Thymus (tissue), 11 donors: ENCODE data around the gene FBXO4. TPM values are rescaled to one million over a fixed set of nuclear protein-coding genes. Genes with fewer than 3 reads are reported as not detected.

Experiments
- DNase-seq, 9 donors: peaks; one replicate each; pipeline ENCODE4 v3.0.0-alpha.2; 2013; ENCODE audit warnings: low spot score in 9 of 9, low read depth in 6 of 9, missing footprints in 1 of 9
- H3K27ac ChIP-seq, 2 donors: one replicate each; pipeline ENCODE4 v1.5.1; 2013; ENCODE audit warnings: control low read depth in 1 of 2, low read depth in 1 of 2, low read length in 1 of 2, mild to moderate bottlenecking in 1 of 2, moderate library complexity in 1 of 2
- H3K27me3 ChIP-seq, 2 donors: one replicate each; pipeline ENCODE4 v1.5.1; 2013; ENCODE audit warnings: low read length in 1 of 2; ENCODE audit not compliant: control insufficient read depth in 2 of 2, insufficient read depth in 1 of 2
- H3K36me3 ChIP-seq, 2 donors: one replicate each; pipeline ENCODE4 v1.5.1; 2013; ENCODE audit warnings: low read length in 1 of 2, mild to moderate bottlenecking in 1 of 2, moderate library complexity in 1 of 2; ENCODE audit not compliant: control insufficient read depth in 2 of 2, insufficient read depth in 2 of 2
- H3K4me1 ChIP-seq, 2 donors: one replicate each; pipeline ENCODE4 v1.5.1; 2013; ENCODE audit warnings: low read length in 2 of 2; ENCODE audit not compliant: control insufficient read depth in 2 of 2, insufficient read depth in 2 of 2
- H3K4me3 ChIP-seq, 2 donors: one replicate each; pipeline ENCODE4 v1.5.1; 2013; ENCODE audit warnings: low read length in 2 of 2, control low read depth in 1 of 2, mild to moderate bottlenecking in 1 of 2
- H3K9me3 ChIP-seq, 2 donors: one replicate each; pipeline ENCODE4 v1.5.1; 2013; ENCODE audit warnings: low read length in 1 of 2, mild to moderate bottlenecking in 1 of 2; ENCODE audit not compliant: control insufficient read depth in 2 of 2, insufficient read depth in 1 of 2
- WGBS: extraction: QIAGEN DNeasy Blood & Tissue Kit; methylation state at CpG from one replicate; pipeline ENCODE4 v1.1.7; 2013; 5-methylcytosine and 5-hydroxymethylcytosine counted together
- polyA plus RNA-seq: library from polyadenylated mRNA; stranded (reverse); fragments of 200-250 nt; gene quantifications from one replicate; pipeline ENCODE4 v1.2.3, GENCODE V29; 2013
- total RNA-seq: library from RNA; stranded (reverse); fragments of 120-200 nt; gene quantifications from one replicate; pipeline ENCODE4 v1.2.4, GENCODE V29; 2013
- donor health status: healthy.

Gene FBXO4
- total and polyA plus RNA-seq, 2 donors: 21.5 to 27.2 TPM

DNA sequence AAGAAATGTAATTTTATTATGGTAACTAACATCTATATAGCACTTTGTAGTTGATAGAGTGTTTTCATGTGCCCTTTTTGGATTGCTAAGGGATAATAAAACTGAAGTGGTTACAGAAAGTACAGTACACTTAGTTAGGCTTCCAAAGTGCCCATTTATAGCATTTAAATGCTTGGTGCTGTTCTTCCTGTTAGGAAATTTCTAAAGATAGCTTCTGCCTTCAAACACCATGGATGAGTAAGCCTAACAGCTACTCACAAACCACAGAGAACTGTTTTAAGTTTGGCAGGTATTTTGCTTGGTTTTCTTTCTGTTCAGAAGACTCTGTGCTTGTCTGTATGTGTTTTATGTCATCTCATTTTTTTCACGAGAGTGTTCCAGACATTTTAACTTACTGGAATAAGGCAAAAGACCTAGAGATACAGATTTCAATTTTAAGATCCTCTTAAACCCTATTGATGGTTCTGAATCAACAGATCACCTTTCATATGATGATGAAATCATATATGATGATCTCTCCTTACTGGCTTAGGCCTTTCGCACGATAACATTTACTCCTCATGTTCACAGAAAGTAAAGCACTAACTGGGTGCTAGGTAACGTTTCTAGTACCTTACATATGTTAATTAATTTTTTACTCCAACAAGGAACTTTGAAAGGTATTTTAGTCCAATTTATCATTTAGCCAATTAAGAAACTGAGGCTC, 16.6 kb upstream of the FBXO4 start:
- Histone ChIP-seq H3K4me3 (no peak overlapping the region), H3K27ac (no peak overlapping the region), H3K4me1 (peaks cover 5 to 6% of the 10 kb centered on the region in 2 donors), H3K36me3 (peaks cover 11 to 41% of the 10 kb centered on the region in 2 donors), H3K27me3 (no peaks in the 10 kb centered on the region), H3K9me3 (no peaks in the 10 kb centered on the region)
- 98% methylated on average over 4 of the region's 4 CpGs for WGBS
- no peak for DNase-seq

- no peak overlapping the region for H3K4me3 ChIP-seq
- peaks cover 14 to 61% of the 10 kb centered on the region in 2 donors for H3K36me3 ChIP-seq
- no peaks in the 10 kb centered on the region for H3K27me3 ChIP-seq
- 96% methylated on average over 2 of the region's 2 CpGs for WGBS
- no peaks in the 10 kb centered on the region for H3K9me3 ChIP-seq
- H3K4me1 ChIP-seq: no peaks in the 10 kb centered on the region
- no peak for DNase-seq
- no peak overlapping the region for H3K27ac ChIP-seq
Observed at GRCh38 chr5:41918105-41918504, 7.0 kb upstream of the FBXO4 start.

GRCh38 chr5:41921166-41921565, 3.9 kb upstream of the FBXO4 start:
- peaks cover 14 to 37% of the 10 kb centered on the region in 2 donors for H3K36me3 ChIP-seq

GRCh38 chr5:41921874-41922273, 3.2 kb upstream of the FBXO4 start:
- WGBS: 92% methylated on average over 1 of the region's 1 CpG
- peaks cover 5 to 10% of the 10 kb centered on the region in 2 donors for H3K4me1 ChIP-seq
- no peaks in the 10 kb centered on the region for H3K9me3 ChIP-seq
- no peaks in the 10 kb centered on the region for H3K27me3 ChIP-seq
- H3K4me3 ChIP-seq: no peak overlapping the region
- peaks cover 14 to 32% of the 10 kb centered on the region in 2 donors for H3K36me3 ChIP-seq
- no peak for DNase-seq
- H3K27ac ChIP-seq: no peak overlapping the region

More at GRCh38 chr5:41921166-41921565, 3.9 kb upstream of the FBXO4 start:
- no peak overlapping the region for H3K27ac ChIP-seq
- no peak overlapping the region for H3K4me3 ChIP-seq
- no peaks in the 10 kb centered on the region for H3K9me3 ChIP-seq
- no peaks in the 10 kb centered on the region for H3K27me3 ChIP-seq
- no peak for DNase-seq
- peaks cover 5 to 10% of the 10 kb centered on the region in 2 donors for H3K4me1 ChIP-seq
- 97% methylated on average over 1 of the region's 1 CpG for WGBS

GRCh38 chr5:41924526-41924871, 582 bp upstream of the FBXO4 start:
- WGBS: 77% methylated on average over 4 of the region's 4 CpGs
- DNase-seq: no peak
- peaks cover 5 to 10% of the 10 kb centered on the region in 2 donors for H3K4me1 ChIP-seq
- peak overlapping the region; percentile 67 to 93 for H3K4me3 ChIP-seq
- peaks cover 6 to 15% of the 10 kb centered on the region in 2 donors for H3K36me3 ChIP-seq
- H3K9me3 ChIP-seq: no peaks in the 10 kb centered on the region
- peak overlapping the region; percentile 82 to 94 for H3K27ac ChIP-seq
- H3K27me3 ChIP-seq: no peaks in the 10 kb centered on the region

- Histone ChIP-seq H3K4me1 (peaks cover 5 to 10% of the 10 kb centered on the region in 2 donors), H3K9me3 (no peaks in the 10 kb centered on the region), H3K27ac (peak overlapping the region; percentile 82 to 94), H3K36me3 (peaks cover 0 to 12% of the 10 kb centered on the region in 2 donors), H3K27me3 (no peaks in the 10 kb centered on the region), H3K4me3 (peak overlapping the region; percentile 67 to 93)
- 1% methylated on average over 18 of the region's 18 CpGs for WGBS
- peak in 6 of 9 donors; percentile 6 to 55 (median 27) for DNase-seq
Observed at GRCh38 chr5:41925555-41925951, 472 bp downstream of the FBXO4 start.

DNA sequence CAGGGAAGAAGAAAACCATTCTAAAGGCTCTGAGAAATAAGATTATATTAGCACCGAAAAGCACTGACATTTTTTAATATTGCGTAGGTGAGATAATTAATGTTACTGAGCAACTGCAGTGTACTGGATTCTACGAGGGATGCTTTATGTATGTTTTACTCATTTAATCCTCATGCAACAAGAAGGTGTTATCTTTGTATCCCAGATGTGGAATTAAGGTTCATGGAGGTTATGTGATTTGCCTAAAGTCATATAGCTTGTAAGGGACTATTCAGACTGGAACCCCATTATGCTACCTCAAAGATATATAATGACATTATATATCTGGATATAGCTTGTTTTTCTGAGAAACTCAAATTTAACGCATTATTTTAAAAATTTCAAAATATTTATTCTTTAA, 2.5 kb downstream of the FBXO4 start:
- H3K27ac ChIP-seq: no peak overlapping the region
- no peak overlapping the region for H3K4me3 ChIP-seq
- H3K36me3 ChIP-seq: peaks cover 0 to 11% of the 10 kb centered on the region in 2 donors
- no peak for DNase-seq
- peaks cover 5 to 10% of the 10 kb centered on the region in 2 donors for H3K4me1 ChIP-seq
- over 99% methylated on average over 4 of the region's 4 CpGs for WGBS
- no peaks in the 10 kb centered on the region for H3K9me3 ChIP-seq
- H3K27me3 ChIP-seq: no peaks in the 10 kb centered on the region

DNA sequence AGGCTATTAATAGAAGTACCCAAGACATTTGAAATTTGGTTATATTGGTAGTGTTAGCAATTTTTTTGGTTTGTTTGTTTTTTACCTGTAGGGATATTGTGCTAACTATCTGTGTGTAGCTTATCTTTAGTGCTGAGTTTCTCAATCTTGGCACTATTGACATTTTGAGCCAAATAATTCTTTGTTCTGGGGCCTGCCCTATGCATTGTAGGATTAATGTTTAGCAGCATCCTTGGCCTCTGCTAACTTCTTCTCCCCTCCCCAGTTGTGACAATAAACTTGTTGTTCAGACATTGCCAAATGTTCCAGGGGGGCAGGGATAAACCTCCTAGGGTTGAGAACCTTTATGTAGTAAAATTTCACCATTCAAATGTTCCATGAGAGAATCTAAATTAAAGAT, 4.0 kb downstream of the FBXO4 start:
- Histone ChIP-seq H3K4me1 (peaks cover 5 to 10% of the 10 kb centered on the region in 2 donors), H3K27ac (no peak overlapping the region), H3K4me3 (no peak overlapping the region), H3K36me3 (peaks cover 0 to 10% of the 10 kb centered on the region in 2 donors), H3K27me3 (no peaks in the 10 kb centered on the region), H3K9me3 (no peaks in the 10 kb centered on the region)
- DNase-seq: no peak

GRCh38 chr5:41932770-41933169, 7.7 kb downstream of the FBXO4 start:
- DNase-seq: no peak
- WGBS: 97% methylated on average over 2 of the region's 2 CpGs
- H3K36me3 ChIP-seq: peaks cover 0 to 24% of the 10 kb centered on the region in 2 donors
- no peak overlapping the region for H3K27ac ChIP-seq
- no peak overlapping the region for H3K4me3 ChIP-seq
- H3K9me3 ChIP-seq: no peaks in the 10 kb centered on the region
- H3K4me1 ChIP-seq: no peaks in the 10 kb centered on the region
- H3K27me3 ChIP-seq: no peaks in the 10 kb centered on the region
